ENCODE data around the gene RYR2. TPM values are rescaled to one million over a fixed set of nuclear protein-coding genes. Genes with fewer than 3 reads are reported as not detected.

Gene RYR2
- total RNA-seq, 2 donors from 2014 or later: 0.05 to 0.39 TPM

DNA sequence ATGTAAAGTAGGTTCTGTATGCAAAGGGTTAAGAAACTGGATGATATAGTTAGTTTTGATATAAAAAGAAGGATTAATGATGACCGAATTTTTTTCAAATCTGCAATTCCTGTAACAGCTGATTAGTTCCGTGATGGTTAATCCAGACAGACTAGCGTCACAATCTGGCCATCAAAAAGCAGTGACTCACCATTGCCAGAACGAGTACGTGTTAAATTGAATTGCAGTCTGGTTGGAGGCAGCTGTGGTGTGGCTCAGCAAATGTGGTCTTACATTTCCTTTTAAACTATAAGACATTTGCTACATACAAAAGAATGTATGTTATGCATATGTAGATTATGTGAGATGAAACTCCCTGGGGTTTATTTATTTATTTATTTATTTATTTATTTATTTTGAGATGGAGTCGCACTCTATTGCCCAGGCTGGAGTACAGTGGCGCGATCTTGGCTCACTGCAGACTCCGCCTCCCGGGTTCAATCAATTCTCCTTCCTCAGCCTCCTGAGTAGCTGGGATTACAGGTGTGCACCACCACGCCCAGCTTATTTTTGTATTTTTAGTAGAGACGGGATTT, 139.8 kb downstream of the RYR2 start:
- Mint-ChIP-seq H3K4me1 (peaks cover 3% of the 10 kb centered on the region), H3K4me3 (no peak overlapping the region), H3K27me3 (peaks cover 28% of the 10 kb centered on the region), H3K36me3 (ENCODE audit: low read depth) (no peaks in the 10 kb centered on the region), H3K27ac (no peak overlapping the region)
- no peak for DNase-seq
- ATAC-seq: no peak
- no peaks in the 10 kb centered on the region for H3K9me3 ChIP-seq (ENCODE audit: control insufficient read depth, low read length, poor library complexity, severe bottlenecking)

DNA sequence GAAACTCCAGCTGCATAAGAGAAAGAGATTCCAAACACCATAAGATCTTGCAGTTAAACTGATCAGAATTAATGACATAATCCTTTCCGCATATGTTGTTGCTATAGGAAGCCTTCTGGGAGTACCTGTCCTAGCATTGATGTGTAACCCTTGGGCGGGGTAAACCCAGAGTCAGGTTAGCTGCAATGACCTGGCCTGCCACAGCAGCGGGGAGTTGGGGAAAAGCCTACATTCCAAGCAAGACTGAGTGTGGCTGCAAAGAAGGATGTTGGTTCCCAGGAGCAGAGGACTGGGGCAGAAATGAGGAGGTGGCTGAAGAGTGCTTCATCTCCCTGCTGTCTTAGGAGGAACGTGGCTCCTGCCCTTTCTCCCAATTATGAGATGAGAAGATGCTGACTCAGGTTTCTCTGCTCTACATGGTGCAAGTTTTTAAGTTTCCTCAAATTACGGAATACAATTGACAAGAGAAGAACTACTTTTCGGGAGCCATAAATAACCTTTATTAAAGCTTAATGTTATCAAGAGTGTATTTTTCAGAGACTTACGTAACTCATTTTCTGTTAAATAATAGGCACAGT, 142.1 kb downstream of the RYR2 start:
- DNase-seq (no peak), ATAC-seq (no peak)
- H3K4me1 Mint-ChIP-seq: no peaks in the 10 kb centered on the region
- no peak overlapping the region for H3K27ac Mint-ChIP-seq
- H3K27me3 Mint-ChIP-seq: peaks cover 32% of the 10 kb centered on the region
- no peaks in the 10 kb centered on the region for H3K9me3 ChIP-seq (ENCODE audit: control insufficient read depth, low read length, poor library complexity, severe bottlenecking)
- H3K36me3 Mint-ChIP-seq (ENCODE audit: low read depth): no peaks in the 10 kb centered on the region
- H3K4me3 Mint-ChIP-seq: no peak overlapping the region

DNA sequence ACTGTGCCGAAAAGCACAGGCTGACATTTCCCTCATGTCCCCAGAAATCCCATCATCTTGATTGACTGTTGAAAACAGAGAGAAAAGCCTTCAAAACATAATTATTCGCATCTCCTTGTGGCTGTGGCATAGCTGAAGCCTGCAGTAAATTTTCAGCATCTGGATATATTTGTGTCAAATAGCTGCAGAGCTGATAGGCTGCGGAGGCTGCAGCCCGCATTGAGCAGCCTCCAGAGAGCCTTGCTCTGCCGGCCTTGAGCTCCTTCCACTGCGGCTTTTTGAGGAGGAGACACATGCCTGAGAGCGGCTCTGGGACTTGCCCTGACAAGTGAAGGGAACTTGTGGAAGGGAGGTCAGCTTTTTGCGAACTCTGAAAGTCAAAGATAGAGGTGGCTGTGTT, 144.7 kb downstream of the RYR2 start:
- Mint-ChIP-seq H3K27me3 (peaks cover 29% of the 10 kb centered on the region), H3K27ac (no peak overlapping the region), H3K4me3 (no peak overlapping the region), H3K36me3 (ENCODE audit: low read depth) (no peaks in the 10 kb centered on the region), H3K4me1 (no peaks in the 10 kb centered on the region)
- no peaks in the 10 kb centered on the region for H3K9me3 ChIP-seq (ENCODE audit: control insufficient read depth, low read length, poor library complexity, severe bottlenecking)
- DNase-seq (no peak), ATAC-seq (no peak)

DNA sequence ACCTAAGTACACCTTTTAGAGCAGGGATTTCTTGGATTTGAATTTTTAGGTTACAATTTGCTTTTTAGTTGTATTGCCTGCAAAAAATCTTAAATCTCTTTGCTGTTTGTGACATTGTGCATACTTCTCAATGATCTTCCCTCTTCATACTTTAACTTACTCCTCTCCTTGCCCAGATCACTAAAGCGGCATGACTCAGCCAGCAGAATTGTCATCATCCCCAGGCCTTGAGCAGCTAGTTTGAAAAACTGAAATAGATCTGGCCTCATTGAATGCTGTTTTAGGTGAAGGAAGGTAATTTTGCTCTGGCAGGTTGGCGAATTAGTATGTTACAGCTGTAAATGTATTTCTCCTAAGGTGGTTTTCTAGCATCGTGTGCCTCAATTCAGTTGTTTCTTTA, 145.9 kb downstream of the RYR2 start:
- no peak for DNase-seq
- H3K4me3 Mint-ChIP-seq: no peak overlapping the region

DNA sequence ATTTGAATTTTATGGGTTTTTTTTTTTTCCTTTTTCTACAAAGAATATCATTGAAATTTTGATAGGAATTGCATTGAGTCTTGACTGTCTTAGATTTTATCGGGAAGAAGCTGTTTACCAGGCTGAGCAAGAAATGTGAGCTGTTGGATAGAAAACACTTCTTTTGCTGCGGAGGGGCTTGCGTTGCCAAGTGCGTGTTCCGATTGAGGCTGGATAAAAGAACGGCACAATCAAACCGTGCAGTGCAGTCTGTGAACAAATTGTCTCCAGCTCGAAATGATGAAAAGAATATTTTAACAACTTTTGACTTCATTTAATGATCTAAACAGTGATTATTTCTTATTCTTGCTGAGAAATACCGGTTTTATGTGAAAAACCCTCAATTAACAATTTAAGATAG, 149.4 kb downstream of the RYR2 start:
- Mint-ChIP-seq H3K27ac (no peak overlapping the region), H3K36me3 (ENCODE audit: low read depth) (no peaks in the 10 kb centered on the region), H3K4me1 (no peaks in the 10 kb centered on the region), H3K4me3 (no peak overlapping the region), H3K27me3 (peaks cover 28% of the 10 kb centered on the region)
- ATAC-seq: no peak
- no peak for DNase-seq
- no peaks in the 10 kb centered on the region for H3K9me3 ChIP-seq (ENCODE audit: control insufficient read depth, low read length, poor library complexity, severe bottlenecking)

More for the DNA sequence above, 145.9 kb downstream of the RYR2 start:
- ATAC-seq: no peak
- H3K27me3 Mint-ChIP-seq: peaks cover 29% of the 10 kb centered on the region
- H3K9me3 ChIP-seq (ENCODE audit: control insufficient read depth, low read length, poor library complexity, severe bottlenecking): no peaks in the 10 kb centered on the region
- no peak overlapping the region for H3K27ac Mint-ChIP-seq
- no peaks in the 10 kb centered on the region for H3K36me3 Mint-ChIP-seq (ENCODE audit: low read depth)
- H3K4me1 Mint-ChIP-seq: no peaks in the 10 kb centered on the region

GRCh38 chr1:237197470-237198425, 155.8 kb downstream of the RYR2 start:
- Mint-ChIP-seq H3K4me1 (no peaks in the 10 kb centered on the region), H3K27me3 (peaks cover 37% of the 10 kb centered on the region), H3K4me3 (no peak overlapping the region), H3K36me3 (ENCODE audit: low read depth) (no peaks in the 10 kb centered on the region), H3K27ac (no peak overlapping the region)
- ATAC-seq (no peak), DNase-seq (no peak)
- H3K9me3 ChIP-seq (ENCODE audit: control insufficient read depth, low read length, poor library complexity, severe bottlenecking): no peaks in the 10 kb centered on the region

DNA sequence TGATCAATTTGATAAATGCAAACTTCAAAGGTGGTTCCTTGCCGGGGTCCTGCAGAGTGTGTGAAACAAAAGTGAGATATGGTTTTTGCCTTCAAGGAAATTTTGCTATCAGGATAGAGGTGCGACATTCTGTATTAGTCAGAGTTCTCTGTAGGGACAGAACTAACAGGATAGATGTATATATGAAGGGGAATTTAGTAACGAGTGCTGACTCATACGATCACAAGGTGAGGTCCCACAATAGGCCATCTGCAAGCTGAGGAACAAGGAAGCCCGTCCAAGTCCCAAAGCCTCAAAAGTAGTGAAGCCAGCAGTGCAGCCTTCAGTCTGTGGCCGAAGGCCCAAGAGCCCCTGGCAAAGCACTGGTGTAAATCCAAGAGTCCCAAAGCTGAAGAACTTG, 157.0 kb downstream of the RYR2 start:
- Mint-ChIP-seq H3K36me3 (ENCODE audit: low read depth) (no peaks in the 10 kb centered on the region), H3K27ac (no peak overlapping the region), H3K4me3 (no peak overlapping the region), H3K27me3 (peaks cover 40% of the 10 kb centered on the region), H3K4me1 (no peaks in the 10 kb centered on the region)
- DNase-seq (no peak), ATAC-seq (no peak)
- H3K9me3 ChIP-seq (ENCODE audit: control insufficient read depth, low read length, poor library complexity, severe bottlenecking): no peaks in the 10 kb centered on the region

DNA sequence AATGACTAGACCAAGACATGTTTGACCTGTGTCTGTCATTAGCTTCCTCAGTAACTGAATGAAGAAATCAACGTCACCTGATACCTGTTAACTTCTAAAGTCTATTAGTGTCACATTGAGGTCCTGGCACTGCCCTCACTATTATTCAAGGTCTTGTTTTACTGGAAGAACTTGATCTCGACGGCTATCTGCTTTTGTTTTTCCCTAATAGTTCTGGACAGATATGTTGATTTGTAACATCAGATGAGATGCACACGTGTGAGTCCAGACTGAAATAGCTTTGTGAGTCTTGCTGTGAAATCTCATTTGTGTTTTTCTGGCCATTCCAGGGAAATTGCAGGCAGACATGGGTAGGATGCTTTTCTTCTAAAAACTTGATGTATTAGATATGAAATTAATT, 159.2 kb downstream of the RYR2 start:
- H3K9me3 ChIP-seq (ENCODE audit: control insufficient read depth, low read length, poor library complexity, severe bottlenecking): no peaks in the 10 kb centered on the region
- H3K4me3 Mint-ChIP-seq: no peak overlapping the region
- no peak for DNase-seq
- no peak for ATAC-seq
- H3K27ac Mint-ChIP-seq: no peak overlapping the region
- no peaks in the 10 kb centered on the region for H3K4me1 Mint-ChIP-seq
- H3K36me3 Mint-ChIP-seq (ENCODE audit: low read depth): no peaks in the 10 kb centered on the region
- H3K27me3 Mint-ChIP-seq: peaks cover 49% of the 10 kb centered on the region

DNA sequence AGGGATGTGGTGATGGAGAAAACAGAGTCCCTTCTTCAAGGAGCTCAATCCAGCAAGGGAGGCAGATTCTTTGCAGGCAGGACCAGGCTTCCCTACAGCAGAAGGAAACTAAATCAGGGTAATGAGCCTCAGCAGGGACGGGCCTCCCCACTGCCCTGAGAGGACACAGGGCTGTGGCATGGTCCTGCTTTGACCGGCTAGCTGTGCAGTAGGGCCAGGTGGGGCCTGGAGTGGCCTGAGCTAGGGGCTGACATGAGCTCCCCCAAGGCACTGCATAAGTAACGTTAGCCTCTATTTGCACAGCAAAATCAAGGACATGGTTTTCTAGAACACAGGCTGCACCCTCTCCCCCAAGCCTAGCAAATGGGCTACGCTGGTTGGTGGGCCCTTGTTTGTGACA, 162.9 kb downstream of the RYR2 start:
- no peak overlapping the region for H3K27ac Mint-ChIP-seq
- no peak for DNase-seq
- H3K9me3 ChIP-seq (ENCODE audit: control insufficient read depth, low read length, poor library complexity, severe bottlenecking): no peaks in the 10 kb centered on the region
- no peaks in the 10 kb centered on the region for H3K4me1 Mint-ChIP-seq
- H3K36me3 Mint-ChIP-seq (ENCODE audit: low read depth): no peaks in the 10 kb centered on the region
- ATAC-seq: no peak
- no peak overlapping the region for H3K4me3 Mint-ChIP-seq
- H3K27me3 Mint-ChIP-seq: peaks cover 38% of the 10 kb centered on the region

GRCh38 chr1:237205400-237206064, 163.5 kb downstream of the RYR2 start:
- Mint-ChIP-seq H3K27me3 (peaks cover 37% of the 10 kb centered on the region), H3K4me3 (no peak overlapping the region), H3K27ac (no peak overlapping the region), H3K4me1 (no peaks in the 10 kb centered on the region), H3K36me3 (ENCODE audit: low read depth) (no peaks in the 10 kb centered on the region)
- no peak for ATAC-seq
- no peak for DNase-seq
- no peaks in the 10 kb centered on the region for H3K9me3 ChIP-seq (ENCODE audit: control insufficient read depth, low read length, poor library complexity, severe bottlenecking)

- no peaks in the 10 kb centered on the region for H3K36me3 Mint-ChIP-seq (ENCODE audit: low read depth)
- no peak overlapping the region for H3K27ac Mint-ChIP-seq
- ATAC-seq (no peak), DNase-seq (no peak)
- no peaks in the 10 kb centered on the region for H3K4me1 Mint-ChIP-seq
- no peaks in the 10 kb centered on the region for H3K9me3 ChIP-seq (ENCODE audit: control insufficient read depth, low read length, poor library complexity, severe bottlenecking)
- H3K27me3 Mint-ChIP-seq: peaks cover 40% of the 10 kb centered on the region
- H3K4me3 Mint-ChIP-seq: no peak overlapping the region
Measured at GRCh38 chr1:237206065-237206414, 164.1 kb downstream of the RYR2 start.

DNA sequence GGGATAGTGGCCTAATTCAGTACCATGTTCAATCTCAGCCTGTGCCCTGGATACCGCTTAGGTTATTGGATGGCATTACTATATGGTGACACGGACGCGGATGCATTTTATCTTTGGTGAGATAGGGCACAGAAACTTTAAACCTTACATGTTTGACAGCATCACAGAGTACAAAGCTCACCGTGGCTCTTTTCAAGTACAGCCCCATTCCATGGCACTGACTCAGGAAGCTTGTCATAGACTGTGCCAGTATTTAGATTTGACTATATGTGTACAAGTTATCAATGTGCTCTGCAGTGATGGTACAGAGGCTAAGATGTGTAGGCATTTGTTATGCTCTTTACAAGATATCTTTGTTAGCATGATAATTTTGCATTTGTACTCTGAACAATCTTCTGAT, 169.0 kb downstream of the RYR2 start:
- H3K27me3 Mint-ChIP-seq: peaks cover 13% of the 10 kb centered on the region
- no peak for ATAC-seq
- no peaks in the 10 kb centered on the region for H3K36me3 Mint-ChIP-seq (ENCODE audit: low read depth)
- no peaks in the 10 kb centered on the region for H3K4me1 Mint-ChIP-seq
- no peaks in the 10 kb centered on the region for H3K9me3 ChIP-seq (ENCODE audit: control insufficient read depth, low read length, poor library complexity, severe bottlenecking)
- DNase-seq: no peak
- no peak overlapping the region for H3K27ac Mint-ChIP-seq
- no peak overlapping the region for H3K4me3 Mint-ChIP-seq

- H3K4me1 Mint-ChIP-seq: no peaks in the 10 kb centered on the region
- no peaks in the 10 kb centered on the region for H3K36me3 Mint-ChIP-seq (ENCODE audit: low read depth)
Measured at GRCh38 chr1:237211540-237211939, 169.6 kb downstream of the RYR2 start.

More at GRCh38 chr1:237211540-237211939, 169.6 kb downstream of the RYR2 start:
- no peaks in the 10 kb centered on the region for H3K9me3 ChIP-seq (ENCODE audit: control insufficient read depth, low read length, poor library complexity, severe bottlenecking)
- Mint-ChIP-seq H3K27me3 (peaks cover 13% of the 10 kb centered on the region), H3K27ac (no peak overlapping the region), H3K4me3 (no peak overlapping the region)
- no peak for DNase-seq
- ATAC-seq: no peak

Data from T-helper 17 cell (primary cell).